Trophoblast cell (in vitro differentiated cells and primary cell): ENCODE data around the gene NLRP10.

Experiments used
- DNase-seq, 2 donors: peaks; one replicate each; pipeline ENCODE4 v3.0.0-alpha.2; 2016
- H2AFZ ChIP-seq: 2 replicates; pipeline ENCODE4 v1.6.1; 2013; ENCODE audit warnings: low read length, moderate library complexity, mild to moderate bottlenecking; ENCODE audit not compliant: insufficient read depth, poor library complexity
- H2AK5ac ChIP-seq: 2 replicates; pipeline ENCODE4 v1.6.1; 2013; ENCODE audit warnings: mild to moderate bottlenecking, low read length
- H2BK120ac ChIP-seq: 2 replicates; pipeline ENCODE4 v1.6.1; 2013; ENCODE audit warnings: low read length, mild to moderate bottlenecking, moderate library complexity; ENCODE audit not compliant: insufficient read depth, poor library complexity
- H2BK12ac ChIP-seq: 2 replicates; pipeline ENCODE4 v1.6.1; 2013; ENCODE audit warnings: mild to moderate bottlenecking, low read length, moderate library complexity
- H2BK5ac ChIP-seq: 2 replicates; pipeline ENCODE4 v1.6.1; 2013; ENCODE audit warnings: low read length, low read depth, moderate library complexity, mild to moderate bottlenecking; ENCODE audit not compliant: poor library complexity
- H3K14ac ChIP-seq: 2 replicates; pipeline ENCODE4 v1.6.1; 2013; ENCODE audit warnings: mild to moderate bottlenecking, low read length
- H3K18ac ChIP-seq: 2 replicates; pipeline ENCODE4 v1.6.1; 2013; ENCODE audit warnings: mild to moderate bottlenecking, low read length
- H3K23ac ChIP-seq: 2 replicates; pipeline ENCODE4 v1.6.1; 2013; ENCODE audit warnings: low read length
- H3K27ac ChIP-seq: 2 replicates; pipeline ENCODE4 v1.5.1; 2013; ENCODE audit warnings: low read depth, mild to moderate bottlenecking, inconsistent platforms, low read length, moderate library complexity
- H3K27me3 ChIP-seq: 2 replicates; pipeline ENCODE4 v1.6.1; 2013; ENCODE audit warnings: inconsistent platforms, mild to moderate bottlenecking, low read length, moderate library complexity; ENCODE audit not compliant: insufficient read depth
- H3K36me3 ChIP-seq, 2 experiments: 1 replicate in 1 of 2; 2 replicates in 1 of 2; pipeline ENCODE4 v1.6.1; 2013; ENCODE audit warnings: low read length in 2 of 2, mild to moderate bottlenecking in 2 of 2, moderate library complexity in 1 of 2; ENCODE audit not compliant: insufficient read depth in 2 of 2, control insufficient read depth in 1 of 2
- H3K4ac ChIP-seq: 2 replicates; pipeline ENCODE4 v1.6.1; 2013; ENCODE audit warnings: low read depth, mild to moderate bottlenecking, low read length, moderate library complexity
- H3K4me1 ChIP-seq, 2 experiments: 1 replicate in 1 of 2; 2 replicates in 1 of 2; pipeline ENCODE4 v1.6.1; 2013; ENCODE audit warnings: low read length in 2 of 2, mild to moderate bottlenecking in 2 of 2, moderate library complexity in 1 of 2; ENCODE audit not compliant: insufficient read depth in 2 of 2, control insufficient read depth in 1 of 2
- H3K4me2 ChIP-seq: 2 replicates; pipeline ENCODE4 v1.6.1; 2013; ENCODE audit warnings: inconsistent platforms, mild to moderate bottlenecking, low read length, moderate library complexity
- H3K4me3 ChIP-seq: 2 replicates; pipeline ENCODE4 v1.5.1; 2013; ENCODE audit warnings: mild to moderate bottlenecking, low read depth, low read length, inconsistent platforms
- H3K79me1 ChIP-seq: one replicate; pipeline ENCODE4 v1.6.1; 2013; ENCODE audit warnings: low read length
- H3K79me2 ChIP-seq: 2 replicates; pipeline ENCODE4 v1.6.1; 2013; ENCODE audit warnings: low read length, mild to moderate bottlenecking; ENCODE audit not compliant: control insufficient read depth, insufficient read depth, poor library complexity
- H3K9ac ChIP-seq: 2 replicates; pipeline ENCODE4 v1.6.1; 2013; ENCODE audit warnings: mild to moderate bottlenecking, low read length
- H3K9me3 ChIP-seq: 2 replicates; pipeline ENCODE4 v1.6.1; 2013; ENCODE audit warnings: low read depth, mild to moderate bottlenecking, control low read depth, inconsistent platforms, low read length; ENCODE audit not compliant: insufficient read depth
- H4K12ac ChIP-seq: 2 replicates; pipeline ENCODE4 v1.6.1; 2013; ENCODE audit warnings: low read depth, mild to moderate bottlenecking, low read length, moderate library complexity
- H4K8ac ChIP-seq: 2 replicates; pipeline ENCODE4 v1.6.1; 2013; ENCODE audit warnings: low read depth, mild to moderate bottlenecking, low read length, moderate library complexity
- H4K91ac ChIP-seq: one replicate; pipeline ENCODE4 v1.6.1; 2013; ENCODE audit warnings: low read depth, mild to moderate bottlenecking, low read length, moderate library complexity
- WGBS: extraction: QIAGEN DNeasy Blood & Tissue Kit; methylation state at CpG from one replicate; pipeline ENCODE4 v1.1.7; 2013; ENCODE audit warnings: missing lambda C conversion rate; ENCODE audit not compliant: insufficient read length, insufficient coverage; ENCODE audit errors: extremely low coverage; 5-methylcytosine and 5-hydroxymethylcytosine counted together

Gene NLRP10

GRCh38 chr11:7964261-7964660, 986 bp downstream of the NLRP10 start:
- WGBS = no CpG with 5 or more reads among the region's 3 CpGs
- DNase-seq = no peak
- H4K12ac ChIP-seq = no peak overlapping the region

GRCh38 chr11:7955191-7955590, 10.1 kb downstream of the NLRP10 start:
- Histone ChIP-seq H3K18ac (no peak overlapping the region), H3K36me3 (no peaks in the 10 kb centered on the region)
- WGBS = no CpG with 5 or more reads among the region's 1 CpG

More at GRCh38 chr11:7964261-7964660, 986 bp downstream of the NLRP10 start:
- Histone ChIP-seq H3K4me3 (no peak overlapping the region), H3K27ac (no peak overlapping the region), H2BK5ac (no peak overlapping the region), H2AK5ac (no peak overlapping the region), H3K14ac (no peak overlapping the region), H3K4ac (no peak overlapping the region), H3K9ac (no peak overlapping the region), H3K9me3 (no peaks in the 10 kb centered on the region), H2BK12ac (no peak overlapping the region), H2BK120ac (no peak overlapping the region), H3K36me3 (no peaks in the 10 kb centered on the region), H4K91ac (no peak overlapping the region), H3K23ac (no peak overlapping the region), H4K8ac (no peak overlapping the region), H3K18ac (no peak overlapping the region), H3K4me2 (no peak overlapping the region), H3K4me1 (peaks cover 19 to 25% of the 10 kb centered on the region in 2 experiments), H3K79me1 (peaks cover 11% of the 10 kb centered on the region), H3K27me3 (no peaks in the 10 kb centered on the region), H3K79me2 (no peaks in the 10 kb centered on the region), H2AFZ (no peak overlapping the region)

GRCh38 chr11:7949934-7950333, 15.3 kb downstream of the NLRP10 start:
- H3K4me2 ChIP-seq = no peak overlapping the region

More at GRCh38 chr11:7955191-7955590, 10.1 kb downstream of the NLRP10 start:
- H2BK120ac ChIP-seq = no peak overlapping the region
- no peak overlapping the region for H3K9ac ChIP-seq
- no peaks in the 10 kb centered on the region for H3K4me1 ChIP-seq
- no peak overlapping the region for H3K4me3 ChIP-seq
- H4K91ac ChIP-seq = no peak overlapping the region
- H3K14ac ChIP-seq = no peak overlapping the region
- no peak overlapping the region for H2AK5ac ChIP-seq
- no peak overlapping the region for H4K12ac ChIP-seq
- DNase-seq = no peak
- no peak overlapping the region for H2BK5ac ChIP-seq
- H3K23ac ChIP-seq = no peak overlapping the region
- H3K9me3 ChIP-seq = no peaks in the 10 kb centered on the region
- H3K4ac ChIP-seq = no peak overlapping the region
- H3K79me1 ChIP-seq = no peaks in the 10 kb centered on the region
- no peaks in the 10 kb centered on the region for H3K79me2 ChIP-seq
- H3K27ac ChIP-seq = no peak overlapping the region
- H2AFZ ChIP-seq = no peak overlapping the region
- no peak overlapping the region for H3K4me2 ChIP-seq
- H2BK12ac ChIP-seq = no peak overlapping the region
- no peak overlapping the region for H4K8ac ChIP-seq
- H3K27me3 ChIP-seq = no peaks in the 10 kb centered on the region

GRCh38 chr11:7944123-7944522, 21.1 kb downstream of the NLRP10 start:
- Histone ChIP-seq H2BK120ac (no peak overlapping the region), H3K14ac (no peak overlapping the region), H3K27me3 (no peaks in the 10 kb centered on the region), H3K79me2 (no peaks in the 10 kb centered on the region), H3K4ac (no peak overlapping the region), H3K4me2 (no peak overlapping the region), H2AFZ (no peak overlapping the region), H3K27ac (no peak overlapping the region), H4K91ac (no peak overlapping the region), H4K8ac (no peak overlapping the region), H4K12ac (no peak overlapping the region), H3K23ac (no peak overlapping the region), H2BK5ac (no peak overlapping the region), H3K9me3 (peaks cover 6% of the 10 kb centered on the region), H2AK5ac (no peak overlapping the region), H3K36me3 (no peaks in the 10 kb centered on the region), H3K18ac (no peak overlapping the region), H3K4me1 (no peaks in the 10 kb centered on the region), H3K79me1 (no peaks in the 10 kb centered on the region), H2BK12ac (no peak overlapping the region), H3K9ac (no peak overlapping the region), H3K4me3 (no peak overlapping the region)
- DNase-seq = no peak
- no CpG with 5 or more reads among the region's 2 CpGs for WGBS

More at GRCh38 chr11:7949934-7950333, 15.3 kb downstream of the NLRP10 start:
- H4K8ac ChIP-seq = no peak overlapping the region
- H3K4ac ChIP-seq = no peak overlapping the region
- no peak overlapping the region for H2BK120ac ChIP-seq
- no peak overlapping the region for H2AFZ ChIP-seq
- no peak overlapping the region for H3K18ac ChIP-seq
- no CpG with 5 or more reads among the region's 1 CpG for WGBS
- no peak overlapping the region for H2BK12ac ChIP-seq
- no peak overlapping the region for H2BK5ac ChIP-seq
- H3K14ac ChIP-seq = no peak overlapping the region
- H3K4me1 ChIP-seq = no peaks in the 10 kb centered on the region
- H3K4me3 ChIP-seq = no peak overlapping the region
- no peaks in the 10 kb centered on the region for H3K36me3 ChIP-seq
- no peaks in the 10 kb centered on the region for H3K27me3 ChIP-seq
- no peak overlapping the region for H3K23ac ChIP-seq
- peaks cover 4% of the 10 kb centered on the region for H3K9me3 ChIP-seq
- H4K12ac ChIP-seq = no peak overlapping the region
- no peak for DNase-seq
- no peaks in the 10 kb centered on the region for H3K79me2 ChIP-seq
- no peaks in the 10 kb centered on the region for H3K79me1 ChIP-seq
- H2AK5ac ChIP-seq = no peak overlapping the region
- no peak overlapping the region for H3K27ac ChIP-seq
- H4K91ac ChIP-seq = no peak overlapping the region
- no peak overlapping the region for H3K9ac ChIP-seq
